GM23338 (cell line): ENCODE results near the gene PELO. TPM values are rescaled to one million over a fixed set of nuclear protein-coding genes. Genes with fewer than 3 reads are reported as not detected.

Source experiments
- ATAC-seq: fragments of 200-7000 bp; cut with Tn5 transposase; 3 replicates; pipeline ENCODE4 v1.9.1; 2020
- DNase-seq: peaks from one replicate; pipeline ENCODE4 v3.0.0-alpha.2; 2015; ENCODE audit warnings: low spot score
- H2AFZ ChIP-seq: fragments of 200-600 bp; sonication (generic); 2 replicates; pipeline ENCODE4 v1.8.0; 2016; ENCODE audit warnings: antibody characterized with exemption, mild to moderate bottlenecking, moderate library complexity
- H3F3A ChIP-seq: fragments of 200-600 bp; sonication (generic); replicated peaks from 2 replicates; pipeline ENCODE4 v1.8.0; 2017; ENCODE audit warnings: antibody characterized with exemption, mixed run types, low read depth
- H3K27ac ChIP-seq: fragments of 200-600 bp; sonication (generic); 2 replicates; pipeline ENCODE4 v1.6.1; 2016; ENCODE audit warnings: low read depth
- H3K27me3 ChIP-seq: fragments of 200-600 bp; sonication (generic); 2 replicates; pipeline ENCODE4 v1.8.0; 2016; ENCODE audit warnings: mild to moderate bottlenecking, mixed run types, moderate library complexity; ENCODE audit not compliant: insufficient read depth
- H3K36me3 ChIP-seq: fragments of 200-600 bp; sonication (generic); 2 replicates; pipeline ENCODE4 v1.8.0; 2016; ENCODE audit warnings: mild to moderate bottlenecking; ENCODE audit not compliant: insufficient read depth
- H3K4me1 ChIP-seq: fragments of 200-600 bp; sonication (generic); 2 replicates; pipeline ENCODE4 v1.8.0; 2016; ENCODE audit warnings: mild to moderate bottlenecking, moderate library complexity; ENCODE audit not compliant: insufficient read depth
- H3K4me2 ChIP-seq: fragments of 200-600 bp; sonication (generic); 2 replicates; pipeline ENCODE4 v1.7.1; 2017; ENCODE audit warnings: mixed run types
- H3K4me3 ChIP-seq: fragments of 200-600 bp; sonication (generic); 2 replicates; pipeline ENCODE4 v1.6.1; 2016; ENCODE audit warnings: mixed run types
- H3K79me2 ChIP-seq: fragments of 200-600 bp; sonication (generic); replicated peaks from 2 replicates; pipeline ENCODE4 v1.8.0; 2017; ENCODE audit warnings: mild to moderate bottlenecking; ENCODE audit not compliant: insufficient read depth
- H3K9me2 ChIP-seq: fragments of 200-600 bp; sonication (generic); 2 replicates; pipeline ENCODE4 v1.8.0; 2017; ENCODE audit not compliant: insufficient read depth
- H4K20me1 ChIP-seq: fragments of 200-600 bp; sonication (generic); replicated peaks from 2 replicates; pipeline ENCODE4 v1.8.0; 2017; ENCODE audit warnings: mild to moderate bottlenecking; ENCODE audit not compliant: insufficient read depth
- H3K27ac Mint-ChIP-seq: 2 replicates; pipeline ENCODE4 v1.8.0; 2020; ENCODE audit warnings: inconsistent platforms, mild to moderate bottlenecking, moderate library complexity, mixed read lengths
- H3K27me3 Mint-ChIP-seq: 3 replicates; pipeline ENCODE4 v1.8.0; 2022; ENCODE audit warnings: low read depth, mild to moderate bottlenecking, moderate library complexity, mixed read lengths, inconsistent platforms; ENCODE audit not compliant: insufficient read depth, poor library complexity
- H3K36me3 Mint-ChIP-seq: 3 replicates; pipeline ENCODE4 v1.8.0; 2021; ENCODE audit warnings: low read depth, mild to moderate bottlenecking, inconsistent platforms, moderate library complexity, mixed read lengths
- H3K4me1 Mint-ChIP-seq: 3 replicates; pipeline ENCODE4 v1.8.0; 2020; ENCODE audit warnings: mild to moderate bottlenecking, inconsistent platforms, mixed read lengths
- H3K4me3 Mint-ChIP-seq: 3 replicates; pipeline ENCODE4 v1.8.0; 2021; ENCODE audit warnings: moderate library complexity, mild to moderate bottlenecking, inconsistent platforms, mixed read lengths
- H3K9me3 Mint-ChIP-seq: 3 replicates; pipeline ENCODE4 v1.8.0; 2020; ENCODE audit warnings: moderate library complexity, mild to moderate bottlenecking, inconsistent platforms, mixed read lengths
- EZH2 ChIP-seq: fragments of 200-600 bp; sonication (generic); IDR thresholded peaks from one replicate; pipeline ENCODE4 v1.8.0; 2017; ENCODE audit warnings: antibody characterized with exemption, mild to moderate bottlenecking, low read depth; ENCODE audit not compliant: unreplicated experiment
- EZH2phosphoT487 ChIP-seq: fragments of 200-600 bp; sonication (generic); IDR thresholded peaks from one replicate; pipeline ENCODE4 v1.8.1; 2018; ENCODE audit warnings: antibody characterized with exemption; ENCODE audit not compliant: unreplicated experiment
- POLR2AphosphoS5 ChIP-seq: IDR thresholded peaks from 2 replicates; pipeline ENCODE4 v1.6.1; 2016; ENCODE audit warnings: antibody characterized with exemption, low read depth
- STAT1 ChIP-seq: IDR thresholded peaks from one replicate; pipeline ENCODE4 v1.6.1; 2016; ENCODE audit warnings: antibody characterized with exemption; ENCODE audit not compliant: unreplicated experiment
- ZNF114 ChIP-seq: fragments of 250-450 bp; sonication (Bioruptor Pico); IDR thresholded peaks from 2 replicates; pipeline ENCODE4 v1.5.0; 2020; ENCODE audit warnings: mild to moderate bottlenecking, moderate library complexity
- ZNF331 ChIP-seq: fragments of 250-450 bp; sonication (Bioruptor Pico); IDR thresholded peaks from 2 replicates; pipeline ENCODE4 v1.5.0; 2020; ENCODE audit warnings: low read depth, mild to moderate bottlenecking, moderate library complexity
- polyA plus RNA-seq: library from polyadenylated mRNA; unstranded; fragments of >200 nt; fragmentation: Nextera tagmentation; extraction: Ambion mirVana; gene quantifications from 2 replicates; pipeline ENCODE4 v1.2.1, GENCODE V29; 2016
- total RNA-seq: library from RNA; depleted of rRNA; stranded (reverse); fragments of >200 nt; shearing (Covaris generic); gene quantifications from 2 replicates; pipeline ENCODE4 v1.2.3, GENCODE V29; 2014
- TF ChIP-seq, protein P1 (sequence below): IDR thresholded peaks from 2 replicates; pipeline ENCODE4 v1.6.1; 2016; ENCODE audit warnings: antibody characterized with exemption
- TF ChIP-seq, protein P2 (sequence below): fragments of 250-450 bp; sonication (Bioruptor Pico); IDR thresholded peaks from 2 replicates; pipeline ENCODE4 v1.5.0; 2020; ENCODE audit warnings: mild to moderate bottlenecking, moderate library complexity

PELO gene
- total and polyA plus RNA-seq, 2 experiments from 2014 or later: 13.6 to 15.6 TPM

DNA sequence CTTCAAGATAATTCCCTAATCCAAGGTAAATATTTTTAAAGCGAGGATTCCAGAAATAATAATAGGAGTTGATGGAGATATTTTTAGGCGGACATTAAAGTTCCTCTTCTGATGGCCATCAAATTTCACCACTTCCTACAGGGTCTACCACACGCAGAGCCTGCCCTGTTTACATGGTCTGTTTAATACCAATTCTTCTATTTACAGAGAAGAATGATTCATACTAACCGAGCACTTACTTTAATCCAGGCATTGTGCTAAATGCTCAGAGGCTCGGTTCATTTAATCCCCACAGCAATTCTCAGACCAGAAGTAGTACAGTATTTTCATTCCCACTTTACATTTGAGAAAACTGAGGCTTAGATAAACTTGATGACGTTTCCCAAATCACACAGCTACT is 3.0 kb upstream of the PELO start:
- no peaks in the 10 kb centered on the region; the same call in 1 of the 2 replicates for H3K9me2 ChIP-seq
- no peak for TF ChIP-seq EZH2phosphoT487
- TF ChIP-seq, protein P1, sequence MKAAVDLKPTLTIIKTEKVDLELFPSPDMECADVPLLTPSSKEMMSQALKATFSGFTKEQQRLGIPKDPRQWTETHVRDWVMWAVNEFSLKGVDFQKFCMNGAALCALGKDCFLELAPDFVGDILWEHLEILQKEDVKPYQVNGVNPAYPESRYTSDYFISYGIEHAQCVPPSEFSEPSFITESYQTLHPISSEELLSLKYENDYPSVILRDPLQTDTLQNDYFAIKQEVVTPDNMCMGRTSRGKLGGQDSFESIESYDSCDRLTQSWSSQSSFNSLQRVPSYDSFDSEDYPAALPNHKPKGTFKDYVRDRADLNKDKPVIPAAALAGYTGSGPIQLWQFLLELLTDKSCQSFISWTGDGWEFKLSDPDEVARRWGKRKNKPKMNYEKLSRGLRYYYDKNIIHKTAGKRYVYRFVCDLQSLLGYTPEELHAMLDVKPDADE: no peak
- TF ChIP-seq, protein P2, sequence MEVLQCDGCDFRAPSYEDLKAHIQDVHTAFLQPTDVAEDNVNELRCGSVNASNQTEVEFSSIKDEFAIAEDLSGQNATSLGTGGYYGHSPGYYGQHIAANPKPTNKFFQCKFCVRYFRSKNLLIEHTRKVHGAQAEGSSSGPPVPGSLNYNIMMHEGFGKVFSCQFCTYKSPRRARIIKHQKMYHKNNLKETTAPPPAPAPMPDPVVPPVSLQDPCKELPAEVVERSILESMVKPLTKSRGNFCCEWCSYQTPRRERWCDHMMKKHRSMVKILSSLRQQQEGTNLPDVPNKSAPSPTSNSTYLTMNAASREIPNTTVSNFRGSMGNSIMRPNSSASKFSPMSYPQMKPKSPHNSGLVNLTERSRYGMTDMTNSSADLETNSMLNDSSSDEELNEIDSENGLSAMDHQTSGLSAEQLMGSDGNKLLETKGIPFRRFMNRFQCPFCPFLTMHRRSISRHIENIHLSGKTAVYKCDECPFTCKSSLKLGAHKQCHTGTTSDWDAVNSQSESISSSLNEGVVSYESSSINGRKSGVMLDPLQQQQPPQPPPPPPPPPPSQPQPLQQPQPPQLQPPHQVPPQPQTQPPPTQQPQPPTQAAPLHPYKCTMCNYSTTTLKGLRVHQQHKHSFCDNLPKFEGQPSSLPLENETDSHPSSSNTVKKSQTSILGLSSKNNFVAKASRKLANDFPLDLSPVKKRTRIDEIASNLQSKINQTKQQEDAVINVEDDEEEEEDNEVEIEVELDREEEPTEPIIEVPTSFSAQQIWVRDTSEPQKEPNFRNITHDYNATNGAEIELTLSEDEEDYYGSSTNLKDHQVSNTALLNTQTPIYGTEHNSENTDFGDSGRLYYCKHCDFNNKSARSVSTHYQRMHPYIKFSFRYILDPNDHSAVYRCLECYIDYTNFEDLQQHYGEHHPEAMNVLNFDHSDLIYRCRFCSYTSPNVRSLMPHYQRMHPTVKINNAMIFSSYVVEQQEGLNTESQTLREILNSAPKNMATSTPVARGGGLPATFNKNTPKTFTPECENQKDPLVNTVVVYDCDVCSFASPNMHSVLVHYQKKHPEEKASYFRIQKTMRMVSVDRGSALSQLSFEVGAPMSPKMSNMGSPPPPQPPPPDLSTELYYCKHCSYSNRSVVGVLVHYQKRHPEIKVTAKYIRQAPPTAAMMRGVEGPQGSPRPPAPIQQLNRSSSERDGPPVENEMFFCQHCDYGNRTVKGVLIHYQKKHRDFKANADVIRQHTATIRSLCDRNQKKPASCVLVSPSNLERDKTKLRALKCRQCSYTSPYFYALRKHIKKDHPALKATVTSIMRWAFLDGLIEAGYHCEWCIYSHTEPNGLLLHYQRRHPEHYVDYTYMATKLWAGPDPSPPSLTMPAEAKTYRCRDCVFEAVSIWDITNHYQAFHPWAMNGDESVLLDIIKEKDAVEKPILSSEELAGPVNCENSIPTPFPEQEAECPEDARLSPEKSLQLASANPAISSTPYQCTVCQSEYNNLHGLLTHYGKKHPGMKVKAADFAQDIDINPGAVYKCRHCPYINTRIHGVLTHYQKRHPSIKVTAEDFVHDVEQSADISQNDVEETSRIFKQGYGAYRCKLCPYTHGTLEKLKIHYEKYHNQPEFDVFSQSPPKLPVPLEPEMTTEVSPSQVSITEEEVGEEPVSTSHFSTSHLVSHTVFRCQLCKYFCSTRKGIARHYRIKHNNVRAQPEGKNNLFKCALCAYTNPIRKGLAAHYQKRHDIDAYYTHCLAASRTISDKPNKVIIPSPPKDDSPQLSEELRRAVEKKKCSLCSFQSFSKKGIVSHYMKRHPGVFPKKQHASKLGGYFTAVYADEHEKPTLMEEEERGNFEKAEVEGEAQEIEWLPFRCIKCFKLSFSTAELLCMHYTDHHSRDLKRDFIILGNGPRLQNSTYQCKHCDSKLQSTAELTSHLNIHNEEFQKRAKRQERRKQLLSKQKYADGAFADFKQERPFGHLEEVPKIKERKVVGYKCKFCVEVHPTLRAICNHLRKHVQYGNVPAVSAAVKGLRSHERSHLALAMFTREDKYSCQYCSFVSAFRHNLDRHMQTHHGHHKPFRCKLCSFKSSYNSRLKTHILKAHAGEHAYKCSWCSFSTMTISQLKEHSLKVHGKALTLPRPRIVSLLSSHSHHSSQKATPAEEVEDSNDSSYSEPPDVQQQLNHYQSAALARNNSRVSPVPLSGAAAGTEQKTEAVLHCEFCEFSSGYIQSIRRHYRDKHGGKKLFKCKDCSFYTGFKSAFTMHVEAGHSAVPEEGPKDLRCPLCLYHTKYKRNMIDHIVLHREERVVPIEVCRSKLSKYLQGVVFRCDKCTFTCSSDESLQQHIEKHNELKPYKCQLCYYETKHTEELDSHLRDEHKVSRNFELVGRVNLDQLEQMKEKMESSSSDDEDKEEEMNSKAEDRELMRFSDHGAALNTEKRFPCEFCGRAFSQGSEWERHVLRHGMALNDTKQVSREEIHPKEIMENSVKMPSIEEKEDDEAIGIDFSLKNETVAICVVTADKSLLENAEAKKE (CRISPR knock-in tag): no peak
- no peak for TF ChIP-seq ZNF331
- TF ChIP-seq STAT1: no peak
- no peak for TF ChIP-seq POLR2AphosphoS5
- TF ChIP-seq ZNF114 (CRISPR knock-in tag): no peak
- TF ChIP-seq EZH2: no peak
- Mint-ChIP-seq H3K4me1 (peaks cover 13% of the 10 kb centered on the region), H3K36me3 (no peaks in the 10 kb centered on the region), H3K27ac (no peak overlapping the region), H3K27me3 (peaks cover 6% of the 10 kb centered on the region), H3K4me3 (no peak overlapping the region), H3K9me3 (no peaks in the 10 kb centered on the region)
- peaks cover 5% of the 10 kb centered on the region for H3K4me1 ChIP-seq
- no peak overlapping the region for H3K4me2 ChIP-seq
- no peaks in the 10 kb centered on the region for H4K20me1 ChIP-seq
- H3K79me2 ChIP-seq: no peaks in the 10 kb centered on the region
- H3K27me3 ChIP-seq: no peaks in the 10 kb centered on the region
- H2AFZ ChIP-seq: no peak overlapping the region
- no peak for DNase-seq
- H3K4me3 ChIP-seq: no peak overlapping the region
- ATAC-seq: no peak
- H3K36me3 ChIP-seq: no peaks in the 10 kb centered on the region
- H3F3A ChIP-seq: 0 out of 2 replicates have a peak, but pooled peaks cover 6% of the 10 kb centered on the region
- H3K27ac ChIP-seq: no peak overlapping the region
